NT2/D1 (cell line): ENCODE measurements around the gene VAV2.

Experiments
- SUZ12 ChIP-seq: IDR thresholded peaks from 2 replicates; pipeline ENCODE4 v1.6.1; 2011; ENCODE audit not compliant: insufficient read length, insufficient read depth; ENCODE audit errors: extremely low read depth
- YY1 ChIP-seq: IDR thresholded peaks from 2 replicates; pipeline ENCODE4 v1.6.1; 2011; ENCODE audit not compliant: insufficient read length, insufficient read depth
- ZNF274 ChIP-seq: IDR thresholded peaks from 2 replicates; pipeline ENCODE4 v1.6.1; 2011; ENCODE audit warnings: mild to moderate bottlenecking, low read depth, low read length

- TF ChIP-seq YY1 (no peak), ZNF274 (no peak), SUZ12 (no peak)
Observed at GRCh38 chr9:133767008-133767407, 225.1 kb downstream of the VAV2 start.
